ENCODE data around the gene TMEM259. TPM values are rescaled to one million over a fixed set of nuclear protein-coding genes. Genes with fewer than 3 reads are reported as not detected.

Gene TMEM259
- total and polyA plus RNA-seq, 2 of the 13 experiments (the other 11 are each of a cell fraction or from before 2014, with no cell fraction given), result 64.7 to 164 TPM

GRCh38 chr19:984165-984967 is 36.6 kb downstream of the TMEM259 start, which contains the start of gene WDR18 (continued):
- TF ChIP-seq AFF4 (CRISPR knock-in tag; IDR thresholded peaks at IDR 0.05) (no peak), SP4 (CRISPR knock-in tag; IDR thresholded peaks at IDR 0.05) (peak; percentile 80; the same call in 1 of the 2 replicates), EEA1 (CRISPR knock-in tag; IDR thresholded peaks at IDR 0.05; ENCODE audit: borderline replicate concordance) (peak; percentile 77; the same call in 1 of the 2 replicates), ZFP1 (CRISPR knock-in tag; IDR thresholded peaks at IDR 0.05) (no peak), ZNF180 (CRISPR knock-in tag; IDR thresholded peaks at IDR 0.05; ENCODE audit: borderline replicate concordance, low read depth) (no peak), ZNF234 (CRISPR knock-in tag; conservative IDR thresholded peaks at IDR 0.05) (0 out of 2 replicates have a peak, but pooled peaks have one; percentile 52), PLRG1 (conservative IDR thresholded peaks at IDR 0.05) (no peak), TSC22D2 (CRISPR knock-in tag; IDR thresholded peaks at IDR 0.05; ENCODE audit: borderline replicate concordance) (no peak), NCOA5 (CRISPR knock-in tag; IDR thresholded peaks at IDR 0.05) (no peak), ARID5B (CRISPR knock-in tag; IDR thresholded peaks at IDR 0.05) (0 out of 2 replicates have a peak, but pooled peaks have one; percentile 11), CREB3 (CRISPR knock-in tag; IDR thresholded peaks at IDR 0.05) (no peak), TMF1 (CRISPR knock-in tag; IDR thresholded peaks at IDR 0.05; ENCODE audit: low read depth) (0 out of 2 replicates have a peak, but pooled peaks have one; percentile 38), SPEN (CRISPR knock-in tag; IDR thresholded peaks at IDR 0.05; ENCODE audit: low read depth) (peak; percentile 93), ZNF883 (CRISPR knock-in tag; IDR thresholded peaks at IDR 0.05; ENCODE audit: not compliant biosample characterization) (peak; percentile 85), SMAD1 (CRISPR knock-in tag; IDR thresholded peaks at IDR 0.05; ENCODE audit: borderline replicate concordance, low read depth) (0 out of 2 replicates have a peak, but pooled peaks have one; percentile 61), ZNF30 (CRISPR knock-in tag; IDR thresholded peaks at IDR 0.05) (no peak), ZSCAN20 (CRISPR knock-in tag; IDR thresholded peaks at IDR 0.05; ENCODE audit: borderline replicate concordance) (no peak), ZBTB33 (CRISPR knock-in tag; IDR thresholded peaks at IDR 0.05) (peak; percentile 37; the same call in 1 of the 2 replicates)

Measured in HepG2 (cell line).